ENCODE data around the gene TTLL11.
"Not testable (repeated sequence)": the region's sequence is repeated elsewhere in the genome, so short reads cannot be mapped to it uniquely, and the experiment has no call there.

The TTLL11 gene

DNA sequence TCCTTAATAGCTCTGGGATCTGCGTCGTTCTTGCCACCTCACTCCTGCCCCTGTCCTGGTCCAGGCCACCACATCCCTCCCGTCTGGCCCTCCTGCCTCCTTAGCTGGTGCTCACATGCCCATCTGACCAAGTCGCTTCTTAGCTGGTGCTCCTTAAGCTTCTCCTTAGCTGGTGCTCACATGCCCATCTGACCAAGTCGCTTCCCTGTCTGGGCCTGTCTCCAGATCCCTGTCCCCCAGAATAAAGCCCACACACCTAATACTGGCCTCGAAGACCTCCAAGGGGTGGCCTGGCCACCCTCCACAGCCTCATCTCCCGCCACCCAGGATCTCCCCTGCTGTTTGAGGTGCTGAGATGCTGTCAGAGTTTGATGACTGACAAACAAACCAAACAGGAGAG lies 31.4 kb upstream of the TTLL11 start:
- DNase-seq = no peak

DNA sequence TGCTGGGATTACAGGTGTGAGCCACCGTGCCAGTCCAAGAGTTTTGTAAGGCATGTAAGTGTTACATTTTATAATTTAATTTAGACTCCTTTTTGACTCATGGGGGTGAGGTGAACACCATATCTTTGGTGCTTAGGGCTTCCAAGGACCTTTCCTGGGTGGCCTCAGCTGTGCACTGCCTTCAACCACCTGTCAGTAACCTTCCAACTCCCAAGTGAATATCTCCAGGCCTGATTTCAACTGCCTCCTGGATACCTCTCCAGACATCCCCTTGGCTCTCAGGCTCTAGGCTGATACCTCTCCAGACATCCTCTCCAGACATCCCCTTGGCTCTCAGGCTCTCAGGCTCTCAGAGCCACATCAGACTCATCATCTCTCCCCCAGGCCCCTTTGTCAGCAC lies 30.9 kb upstream of the TTLL11 start:
- no peak for DNase-seq

DNA sequence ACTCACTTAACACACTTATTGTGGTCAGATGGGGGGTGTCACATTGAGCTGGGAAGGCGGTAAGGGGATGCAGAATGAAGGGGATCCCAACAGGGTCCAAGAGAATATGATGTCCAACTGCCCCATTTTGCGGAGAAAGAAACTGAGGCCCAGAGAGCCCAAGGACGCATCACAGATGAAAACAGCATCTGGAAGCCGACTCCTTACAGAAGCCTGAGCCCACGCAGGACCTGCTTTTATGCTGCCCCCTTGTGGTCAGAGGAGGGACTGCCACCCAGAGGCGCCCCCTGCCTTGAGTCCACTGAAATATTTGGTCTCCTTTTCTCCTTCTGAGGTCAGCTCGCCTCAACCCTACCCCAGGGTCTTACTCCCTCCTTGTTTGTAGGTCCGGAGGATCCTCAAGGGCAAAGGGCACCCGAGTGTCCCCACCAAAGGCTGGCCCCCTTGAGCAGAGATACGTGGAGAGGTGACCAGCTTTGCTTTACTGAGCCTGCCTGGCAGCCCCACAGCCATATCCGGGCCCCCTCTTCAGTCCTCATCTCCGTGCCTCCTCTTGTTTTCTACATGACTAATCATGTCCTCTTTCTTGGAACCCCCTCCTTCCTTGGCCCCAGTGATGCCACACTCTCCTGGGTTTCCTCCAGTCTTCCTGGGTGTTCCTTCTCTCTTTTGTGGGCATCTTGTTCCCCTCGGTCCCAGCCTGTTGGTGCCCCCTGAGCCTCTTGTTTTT lies 30.0 kb upstream of the TTLL11 start:
- no peak for DNase-seq

DNA sequence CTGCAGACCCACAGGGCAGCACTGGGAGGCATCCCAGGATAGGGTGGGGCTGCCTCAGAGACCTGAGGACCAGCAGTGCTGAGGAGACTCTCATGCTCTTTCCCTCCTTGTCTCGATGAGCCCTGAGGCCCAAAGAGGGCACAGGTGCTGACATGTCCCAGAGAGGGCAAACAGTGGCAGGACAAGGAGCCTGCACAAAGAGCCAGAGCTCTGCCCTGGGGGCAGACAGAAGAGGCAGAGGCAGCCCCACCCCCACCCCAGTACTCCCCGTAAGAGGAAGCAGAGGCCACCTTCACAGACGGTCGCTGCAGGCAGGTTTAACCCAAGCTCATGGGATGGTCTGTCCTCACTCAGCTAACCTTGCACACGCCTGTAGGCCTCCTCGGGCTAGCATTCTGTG lies 29.4 kb upstream of the TTLL11 start:
- no peak for DNase-seq

DNA sequence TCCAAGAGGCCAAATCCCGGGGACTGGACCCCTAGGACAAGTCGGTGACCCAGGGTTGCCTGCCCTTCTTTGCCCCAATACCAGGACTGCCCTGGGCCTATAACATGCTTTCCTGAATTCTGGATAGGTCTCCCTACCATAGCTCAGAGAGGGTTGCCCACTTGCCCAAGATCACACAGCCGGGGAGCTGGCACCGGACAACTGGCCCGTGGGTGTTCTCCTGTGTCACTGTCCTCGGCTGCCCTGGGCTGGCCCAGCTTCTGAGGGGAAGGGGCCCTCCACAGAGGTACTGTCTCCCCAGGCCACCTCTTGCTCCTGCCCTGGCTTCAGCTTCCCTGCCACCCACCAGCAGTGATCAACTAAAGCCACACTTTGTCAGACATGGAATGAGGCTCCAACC lies 28.8 kb upstream of the TTLL11 start:
- no peak for DNase-seq

DNA sequence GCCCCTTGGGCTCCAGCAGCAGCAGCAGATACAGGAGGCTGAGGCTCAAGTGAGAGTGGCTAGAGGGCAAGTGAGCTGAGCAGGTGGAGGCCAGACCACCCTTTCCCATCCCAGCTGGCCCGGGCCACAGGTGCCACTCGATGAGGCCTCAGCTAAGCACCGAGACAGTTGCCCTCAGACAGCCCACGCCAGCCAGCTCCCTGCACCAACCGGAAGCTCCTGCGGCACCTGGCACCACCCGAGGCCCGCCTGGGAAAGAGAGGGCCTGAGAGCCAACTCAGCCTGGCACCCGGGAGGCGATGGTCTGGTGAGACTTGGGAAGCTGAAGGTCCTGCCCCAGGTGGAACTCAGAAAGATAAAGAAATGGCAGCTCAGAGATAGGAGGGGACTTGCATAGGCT lies 28.3 kb upstream of the TTLL11 start:
- DNase-seq = no peak

DNA sequence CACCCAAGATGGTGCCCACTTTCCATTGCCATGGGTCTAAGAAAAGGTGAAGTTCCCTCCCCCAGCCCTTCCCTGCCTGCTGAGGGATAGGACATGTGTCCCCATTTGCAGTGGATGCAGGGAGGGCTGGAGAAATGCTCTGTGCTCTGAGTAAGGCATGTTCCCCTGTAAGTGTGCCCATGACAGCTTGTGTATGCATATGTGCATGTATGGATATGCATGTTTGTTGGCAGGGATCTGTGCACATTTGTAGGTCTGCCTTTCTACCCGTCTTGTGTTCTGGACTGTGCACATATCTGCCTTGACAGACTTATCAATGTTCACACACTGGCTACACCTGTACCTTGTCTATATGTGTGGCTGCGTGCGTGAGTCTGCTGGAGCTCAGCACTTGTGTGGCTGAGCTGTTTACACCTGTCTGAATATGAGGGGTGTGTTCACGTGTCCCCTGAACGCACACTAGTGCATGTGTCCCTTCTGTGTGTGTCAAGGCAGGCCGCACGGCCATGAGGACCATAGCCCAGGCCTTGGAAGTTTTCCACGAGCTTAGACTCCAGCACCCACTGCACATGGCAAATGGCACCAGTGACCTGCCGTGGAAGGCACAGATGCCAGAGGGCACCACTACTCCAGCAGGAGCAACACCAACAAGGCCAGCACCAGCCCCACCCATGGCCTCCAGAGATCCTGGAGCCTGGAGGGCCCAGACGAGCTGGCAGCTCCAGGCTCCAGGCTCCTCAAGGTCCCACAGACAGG lies 27.4 kb upstream of the TTLL11 start:
- DNase-seq = no peak

DNA sequence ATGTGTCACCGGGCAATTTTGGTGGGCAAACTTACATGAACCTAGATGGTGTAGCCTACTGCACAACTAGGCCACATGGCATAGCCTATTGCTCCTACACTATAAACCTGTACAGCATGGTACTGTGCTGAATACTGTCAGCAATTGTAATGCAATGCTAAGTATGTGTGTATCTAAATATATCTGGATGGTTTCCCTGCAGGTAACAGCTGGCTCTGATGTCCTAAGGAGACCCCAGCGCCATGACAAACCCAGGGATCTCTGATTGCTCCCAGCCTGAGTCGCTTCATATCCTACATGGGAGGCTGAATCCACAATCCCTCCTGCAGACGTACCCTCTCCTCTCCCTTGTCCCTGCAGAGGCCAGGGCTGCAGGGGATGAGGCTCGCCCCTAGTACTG lies 26.6 kb upstream of the TTLL11 start:
- DNase-seq = no peak

DNA sequence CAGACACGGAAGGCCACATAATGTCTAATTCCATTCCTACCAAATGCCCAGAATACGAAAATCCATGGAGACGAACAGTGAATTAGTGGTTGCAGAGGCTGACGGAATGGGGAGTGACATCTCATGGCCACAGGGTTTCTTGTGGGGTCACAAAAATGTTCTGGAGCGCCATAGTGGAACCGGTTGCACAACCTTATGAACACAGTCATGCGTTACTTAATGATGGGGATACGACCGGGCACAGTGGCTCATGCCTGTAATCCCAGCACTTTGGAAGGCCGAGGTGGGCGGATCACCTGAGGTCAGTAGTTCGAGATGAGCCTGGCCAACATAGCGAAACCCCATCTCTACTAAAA lies 26.0 kb upstream of the TTLL11 start:
- DNase-seq = no peak

DNA sequence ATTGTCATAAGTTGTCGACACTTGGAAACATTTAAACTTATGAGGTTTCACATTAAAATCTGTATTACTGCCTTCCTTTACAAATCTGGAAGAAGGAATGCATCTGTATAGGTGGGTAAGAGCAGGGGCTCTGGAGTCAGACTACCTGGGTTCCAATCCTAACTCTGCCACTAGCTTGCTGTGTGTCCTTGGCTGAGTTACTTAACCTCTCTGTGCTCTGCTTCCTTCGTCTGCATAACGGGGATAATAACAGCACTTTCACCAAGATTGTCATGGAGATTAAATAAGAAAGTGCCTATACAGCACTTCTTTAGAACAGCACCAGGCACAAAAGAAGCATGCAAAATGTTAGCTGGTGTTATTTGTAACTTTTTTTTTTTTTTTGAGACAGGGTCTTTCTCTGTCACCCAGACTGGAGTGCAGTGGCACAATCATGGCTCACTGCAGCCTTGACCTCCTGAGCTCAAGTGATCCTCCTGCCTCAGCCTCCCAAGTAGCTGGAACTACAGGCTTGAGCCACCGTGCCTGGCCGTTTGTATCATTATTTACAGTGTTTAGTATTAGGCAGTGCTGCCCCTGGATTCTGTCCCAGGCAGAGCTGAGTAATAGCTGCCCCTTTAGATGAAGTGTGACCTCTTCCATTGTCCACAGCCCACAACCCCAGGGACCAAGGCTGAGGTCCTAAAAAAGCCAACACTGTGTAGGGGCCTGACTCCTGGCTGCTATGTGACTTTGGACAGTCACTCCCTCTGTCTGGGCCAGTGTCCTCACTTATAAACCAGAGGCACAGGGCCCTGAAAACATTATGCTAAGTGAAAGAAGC lies 25.4 kb upstream of the TTLL11 start:
- DNase-seq = no peak

DNA sequence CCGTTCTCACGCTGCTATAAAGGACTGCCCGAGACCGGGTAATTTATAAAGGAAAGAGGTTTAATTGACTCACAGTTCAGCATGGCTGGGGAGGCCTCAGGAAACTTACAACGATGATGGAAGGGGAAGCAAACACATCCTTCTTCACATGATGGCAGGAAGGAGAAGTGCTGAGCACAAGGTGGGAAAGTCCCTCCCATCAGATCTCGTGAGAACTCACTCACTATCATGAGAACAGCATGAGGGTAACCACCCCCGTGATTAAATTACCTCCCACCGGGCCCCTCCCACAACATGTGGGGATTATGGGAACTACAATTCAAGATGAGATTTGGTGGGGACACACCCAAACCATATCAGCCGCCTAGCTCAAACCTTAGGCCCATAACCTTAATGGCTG lies 24.1 kb upstream of the TTLL11 start:
- DNase-seq = not testable (repeated sequence)

DNA sequence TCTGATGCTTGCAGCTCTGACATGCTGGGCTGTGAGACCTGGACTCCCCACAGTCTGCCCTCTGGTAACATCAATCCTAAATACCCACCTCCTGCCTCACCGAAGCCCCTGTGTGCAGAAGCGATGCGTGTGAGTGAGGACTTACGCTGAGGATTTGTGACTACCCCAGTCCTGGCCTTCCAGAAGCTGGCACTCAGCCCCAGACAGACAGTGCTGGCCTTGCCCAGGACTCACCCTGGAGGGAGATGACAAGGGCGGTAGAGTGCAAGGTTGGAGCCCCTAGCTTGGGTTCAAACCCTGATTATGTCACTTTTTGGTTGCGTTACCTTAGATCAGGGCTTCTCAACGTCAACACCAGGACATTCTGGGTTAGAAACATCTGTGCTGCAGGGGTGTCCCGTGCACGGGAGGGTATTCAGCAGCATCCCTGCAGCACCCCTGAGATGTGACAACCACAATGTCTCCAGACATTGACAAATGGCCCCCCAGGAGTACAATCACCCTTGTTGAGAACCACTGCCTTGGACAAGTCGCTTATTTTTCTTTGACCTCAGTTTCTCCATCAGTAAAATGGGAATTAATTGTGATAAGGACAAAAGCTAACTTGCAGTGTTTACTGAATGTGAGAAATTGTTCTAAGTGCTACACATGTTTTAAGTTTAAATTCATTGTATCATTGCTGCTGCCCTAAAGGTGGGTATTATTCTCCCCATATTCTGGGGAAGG lies 23.5 kb upstream of the TTLL11 start:
- DNase-seq = no peak

DNA sequence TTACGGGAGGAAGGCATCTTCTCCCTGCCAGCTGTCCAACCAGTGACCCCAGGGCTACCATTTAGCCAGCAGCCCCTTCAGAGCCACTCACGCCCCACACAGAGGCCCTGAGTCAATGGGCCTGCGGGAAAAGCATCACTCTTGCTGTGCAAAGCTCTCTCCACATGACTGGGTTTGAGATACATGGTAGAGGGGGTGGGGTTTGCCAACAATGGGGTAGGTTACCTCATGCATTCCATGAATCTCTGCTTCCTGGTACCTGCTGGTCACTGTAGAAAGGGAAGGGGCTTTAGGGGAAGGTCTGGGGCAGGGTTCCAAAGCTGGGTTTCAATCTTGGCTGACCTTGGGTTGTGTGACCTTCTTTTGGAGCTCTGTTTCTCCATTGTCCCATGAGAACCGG lies 22.9 kb upstream of the TTLL11 start:
- no peak for DNase-seq

DNA sequence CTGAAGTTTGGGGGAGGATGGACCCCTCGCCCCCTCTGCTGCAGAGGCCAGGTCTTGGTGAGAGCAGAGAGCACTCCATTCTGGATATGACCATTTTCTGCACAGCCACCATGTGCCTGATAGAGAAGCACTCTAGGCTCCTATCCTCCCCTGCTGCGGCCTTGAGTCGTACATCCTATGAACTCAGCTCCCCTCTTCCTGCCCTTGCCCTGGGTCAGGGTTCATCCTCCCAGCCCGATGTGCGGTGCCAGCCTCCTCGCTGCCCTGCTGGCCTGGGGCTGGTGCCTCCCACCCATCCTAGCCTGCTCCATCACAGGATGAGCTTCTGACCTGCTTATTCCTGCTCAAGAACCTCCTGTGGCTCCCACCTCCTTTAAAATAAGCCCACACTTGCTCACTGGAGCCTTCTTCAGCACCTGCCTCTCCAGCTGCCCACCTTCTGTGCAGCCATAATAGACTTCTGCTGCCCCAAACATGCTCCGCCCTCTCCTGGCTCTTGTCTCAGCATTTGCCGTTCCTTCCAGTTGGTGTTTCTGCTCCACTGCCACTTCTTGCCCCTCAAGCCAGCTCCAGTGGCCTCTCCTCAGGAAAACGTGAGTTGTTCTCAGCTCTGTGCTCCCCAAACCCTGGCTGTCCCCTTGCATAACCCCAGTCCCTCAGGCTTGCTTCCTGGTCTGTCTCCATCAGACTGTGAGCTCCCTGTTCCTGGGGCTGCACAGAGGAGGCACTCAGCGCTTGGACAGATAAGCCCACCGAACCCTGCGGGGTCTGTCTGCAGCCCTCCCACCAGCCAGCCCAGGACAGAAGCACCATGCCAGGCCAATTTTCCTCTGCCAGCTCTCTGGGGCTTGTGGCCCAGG lies 22.3 kb upstream of the TTLL11 start:
- DNase-seq = no peak

DNA sequence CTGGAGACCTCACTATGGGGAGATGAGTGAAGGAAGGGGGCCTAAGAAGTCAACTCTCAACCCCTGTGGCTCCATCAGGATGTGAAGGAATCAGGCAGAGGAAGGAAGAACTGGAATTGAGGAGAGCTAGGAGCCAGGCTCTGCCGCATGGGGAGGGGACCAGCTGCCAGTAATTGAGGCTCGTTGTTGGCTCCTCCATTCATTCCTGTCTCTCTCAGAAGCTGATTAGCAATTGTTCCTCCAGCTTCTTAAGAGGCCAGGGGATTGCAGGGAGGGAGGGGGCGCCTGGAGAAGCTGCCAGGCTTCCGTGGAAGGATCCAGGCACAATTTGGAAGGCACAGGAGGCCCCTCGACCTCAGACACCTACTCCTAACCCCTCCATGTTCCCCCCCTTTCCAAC lies 20.5 kb upstream of the TTLL11 start:
- no peak for DNase-seq

DNA sequence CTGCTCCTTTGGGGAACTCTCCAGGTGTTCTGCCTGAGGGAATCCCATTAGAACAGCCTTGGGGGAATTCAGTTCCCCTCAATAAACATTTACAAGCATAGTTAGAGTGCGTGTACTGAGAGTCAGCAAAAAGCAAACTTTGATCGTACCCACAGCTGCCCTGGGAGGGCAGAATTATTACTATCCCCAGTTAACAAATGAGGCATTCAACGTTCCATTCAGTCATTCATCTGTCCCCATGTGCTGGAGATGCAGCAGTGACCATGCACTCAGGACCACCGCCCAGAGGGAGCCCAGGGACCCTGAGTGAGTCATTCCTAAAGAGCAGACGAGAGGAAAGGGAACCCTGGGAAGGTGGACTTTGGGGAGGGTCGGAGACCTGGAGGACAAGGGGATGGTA lies 19.1 kb upstream of the TTLL11 start:
- no peak for DNase-seq

DNA sequence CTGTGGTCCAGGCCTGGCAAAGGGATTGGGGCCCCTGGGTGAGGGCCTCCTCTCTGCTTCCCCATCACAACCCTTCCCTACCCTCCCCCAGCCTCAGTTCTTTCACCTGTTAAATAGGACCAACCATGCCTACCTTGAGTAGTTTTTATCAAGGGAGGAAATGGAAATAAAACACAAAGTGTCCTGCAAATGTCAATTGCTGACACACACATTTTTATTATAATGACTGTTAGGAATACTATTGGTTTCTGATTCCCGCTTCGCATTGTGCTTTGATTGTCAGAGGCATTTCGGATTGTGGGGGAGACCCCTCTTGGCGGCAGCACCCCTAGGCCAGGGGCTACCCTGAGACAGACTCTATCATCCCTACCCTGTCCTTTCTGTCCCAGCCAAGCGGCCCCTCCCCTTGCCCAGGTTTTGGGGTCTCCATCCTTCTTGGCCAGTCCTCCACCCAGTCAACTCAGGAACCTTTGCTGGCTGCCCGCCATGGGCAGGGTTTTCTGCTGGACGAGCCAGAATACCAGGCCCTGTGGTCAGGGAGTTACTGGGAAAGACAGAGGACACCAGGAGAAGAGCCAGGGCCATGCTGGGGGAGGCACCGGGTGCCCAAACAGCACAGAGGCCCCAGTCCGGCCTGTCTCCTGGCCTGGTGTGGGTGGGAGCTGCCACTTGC lies 18.4 kb upstream of the TTLL11 start:
- no peak for DNase-seq

DNA sequence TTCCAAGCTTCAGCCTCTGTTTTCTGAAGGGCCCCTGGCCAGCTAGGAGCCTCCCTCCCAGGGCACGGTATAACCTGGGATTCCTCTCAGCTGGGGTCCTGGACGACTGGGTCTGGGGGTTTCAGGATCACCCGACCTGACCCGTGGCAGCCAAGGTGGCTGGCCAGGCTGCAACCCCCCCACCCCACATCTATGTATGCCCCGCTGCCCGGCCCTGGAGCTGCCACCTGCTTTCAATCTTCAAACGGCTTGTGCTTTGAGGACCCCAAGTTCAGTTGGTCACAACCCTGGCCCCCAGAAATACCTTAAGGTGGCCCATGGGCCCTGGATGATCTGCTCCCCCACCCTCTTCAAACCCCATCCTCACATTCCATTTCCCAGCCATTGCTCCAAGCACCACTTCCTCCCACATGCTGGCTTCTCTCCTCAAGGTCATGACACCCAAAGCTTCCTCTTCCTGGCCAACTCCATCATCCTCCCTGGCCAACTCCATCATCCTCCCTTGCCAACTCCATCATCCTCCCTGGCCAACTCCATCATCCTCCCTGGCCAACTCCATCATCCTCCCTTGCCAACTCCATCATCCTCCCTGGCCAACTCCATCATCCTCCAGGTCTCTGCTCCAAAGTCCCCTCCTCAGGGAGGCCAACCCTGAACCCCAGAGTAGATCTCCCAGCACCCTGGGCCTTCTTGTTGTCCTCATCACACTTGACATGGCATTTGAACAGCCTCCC lies 17.2 kb upstream of the TTLL11 start:
- no peak for DNase-seq

DNA sequence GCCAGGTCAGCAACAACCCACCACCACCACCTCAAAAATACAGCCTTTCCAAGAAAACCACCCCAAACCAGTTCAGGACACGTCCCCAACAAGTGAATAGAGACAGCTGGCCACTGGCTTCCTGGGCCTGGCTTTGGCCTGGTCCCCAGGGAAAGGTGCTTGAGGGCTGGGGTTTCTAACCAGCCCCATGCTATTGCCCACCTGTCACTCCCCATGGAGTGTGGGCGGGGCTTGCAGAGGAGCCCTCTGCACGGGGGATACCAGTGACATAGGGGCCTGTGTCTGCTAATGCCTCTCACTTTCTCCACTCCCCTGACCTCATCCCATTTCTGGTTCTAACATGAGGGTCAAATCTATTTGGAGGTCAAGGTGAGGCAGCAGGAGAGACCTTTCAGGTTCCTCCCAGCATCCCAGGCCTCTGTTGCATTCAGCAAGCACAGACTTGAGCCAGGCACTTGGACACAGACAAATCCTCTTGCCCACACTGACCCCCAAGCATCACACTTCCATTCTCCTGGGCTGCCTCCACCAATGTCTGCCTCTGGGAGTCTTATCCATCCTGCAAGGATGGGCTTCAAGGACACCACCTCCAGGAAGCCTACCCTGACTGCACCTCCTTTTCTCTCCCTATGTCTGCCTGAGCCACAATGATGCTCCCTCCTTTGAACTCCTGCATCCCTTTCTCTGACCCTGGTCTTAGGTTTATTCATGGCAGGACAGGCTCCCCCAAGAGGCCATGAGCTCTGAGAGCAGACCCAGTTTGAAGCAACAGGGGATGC lies 16.1 kb upstream of the TTLL11 start:
- no peak for DNase-seq

DNA sequence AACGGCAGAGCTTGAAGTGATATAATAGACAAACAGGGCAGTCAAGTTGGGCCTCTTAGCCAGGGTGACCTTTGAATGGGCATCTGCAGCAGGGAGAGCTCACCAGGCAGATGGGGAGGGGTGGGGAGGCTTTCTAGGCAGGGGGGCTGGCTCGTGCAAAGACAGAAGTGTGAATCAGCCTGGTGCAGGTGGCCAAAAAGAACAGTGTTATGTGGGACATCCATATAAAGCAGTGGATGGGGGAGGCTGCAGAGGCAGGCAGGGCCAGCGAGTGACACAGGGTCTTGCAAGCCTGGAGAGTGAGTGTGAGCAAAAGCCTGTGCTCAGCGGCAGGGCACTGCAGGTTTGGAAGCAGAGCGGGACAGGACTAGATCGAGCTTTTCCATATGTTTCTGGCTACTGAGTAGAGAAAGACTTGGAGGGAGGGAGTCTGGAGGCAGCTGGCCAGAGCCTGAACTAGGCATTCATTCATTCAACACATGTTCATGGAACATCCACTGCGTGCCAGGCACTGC lies 14.2 kb upstream of the TTLL11 start:
- no peak for DNase-seq

Measured in amniotic stem cell (primary cell).